DMS 273 (cell line): ENCODE measurements around the gene PM20D1.
A peak's percentile ranks its signal among the peaks of the same experiment; 100 is the strongest.
"Not testable (repeated sequence)": the region's sequence is repeated elsewhere in the genome, so short reads cannot be mapped to it uniquely, and the experiment has no call there.

Experiments used
- DNase-seq: peaks from one replicate; lab custom pipeline; 2025; ENCODE audit not compliant: unreplicated experiment; lab: John Stamatoyannopoulos, UW

The PM20D1 gene

GRCh38 chr1:205849619-205850355, at the start of gene PM20D1:
Gene PM20D1, minus strand, starts transcription at chr1:205850132. Its CDS starts 60 bp downstream, at chr1:205850072.
- DNase-seq: no peak

DNA sequence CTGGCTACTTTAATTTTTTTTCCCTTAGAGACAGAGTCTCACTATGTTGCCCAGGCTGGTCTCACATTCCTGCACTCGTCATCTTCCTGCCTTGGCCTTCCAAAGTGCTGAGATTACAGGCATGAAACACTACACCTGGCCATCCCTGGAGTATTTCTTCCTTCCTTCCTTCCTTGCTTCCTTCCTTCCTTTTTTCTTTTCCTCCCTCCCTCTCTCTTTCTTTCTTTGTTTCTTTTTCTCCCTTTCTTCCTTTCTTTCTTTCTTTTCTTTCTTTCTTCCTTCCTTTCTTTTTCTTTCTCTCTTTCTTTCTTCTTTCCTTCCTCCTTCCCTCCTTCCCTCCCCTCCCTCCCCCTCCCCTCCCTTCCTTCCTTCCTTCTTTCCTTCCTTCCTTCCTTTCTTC, 46.4 kb upstream of the PM20D1 start:
- DNase-seq: no peak

GRCh38 chr1:205894119-205894518, 44.2 kb upstream of the PM20D1 start:
- DNase-seq: not testable (repeated sequence)

DNA sequence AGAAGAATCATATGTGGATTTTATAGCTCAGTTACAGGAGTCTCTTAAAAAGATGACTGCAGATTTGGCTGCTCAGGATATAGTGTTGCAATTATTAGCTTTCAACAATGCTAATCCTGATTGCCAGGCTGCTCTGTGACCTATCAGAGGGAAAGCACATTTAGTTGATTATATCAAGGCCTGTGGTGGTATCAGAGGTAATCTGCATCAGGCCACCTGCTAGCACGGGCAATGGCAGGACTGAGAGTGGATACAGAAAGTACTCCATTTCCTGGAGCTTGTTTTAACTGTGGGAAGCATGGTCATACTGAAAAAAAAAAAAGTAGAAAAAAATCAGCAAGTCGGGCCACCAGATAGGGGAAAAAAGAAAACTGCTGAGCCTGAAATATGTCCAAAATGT, 42.2 kb upstream of the PM20D1 start:
- DNase-seq: not testable (repeated sequence)

GRCh38 chr1:205891481-205891880, 41.5 kb upstream of the PM20D1 start:
- not testable (repeated sequence) for DNase-seq

- DNase-seq: not testable (repeated sequence)
These were observed 40.7 kb upstream of the PM20D1 start for GRCh38 chr1:205890631-205891030.

GRCh38 chr1:205889706-205890105, 39.8 kb upstream of the PM20D1 start:
- not testable (repeated sequence) for DNase-seq

GRCh38 chr1:205889006-205889405, 39.1 kb upstream of the PM20D1 start:
- not testable (repeated sequence) for DNase-seq

DNA sequence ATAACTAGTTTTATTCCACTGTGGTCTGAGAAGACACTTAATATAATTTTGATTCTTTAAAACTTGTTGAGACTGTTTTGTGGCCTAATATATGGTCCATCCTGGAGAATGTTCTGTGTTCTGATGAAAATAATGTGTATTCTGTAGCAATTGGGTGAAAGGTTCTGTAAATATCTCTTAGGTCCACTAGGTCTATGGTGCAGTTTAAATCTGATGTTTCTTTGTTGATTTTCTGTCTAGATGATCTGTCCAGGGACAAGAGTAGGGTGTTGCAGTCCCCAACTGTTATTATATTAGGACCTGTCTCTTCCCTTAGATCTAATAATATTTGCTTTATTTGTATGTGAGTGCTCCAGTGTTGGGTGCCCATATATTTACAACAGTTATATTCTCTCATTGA, 33.9 kb upstream of the PM20D1 start:
- no peak for DNase-seq

GRCh38 chr1:205880923-205881322, 31.0 kb upstream of the PM20D1 start:
- DNase-seq: no peak

DNA sequence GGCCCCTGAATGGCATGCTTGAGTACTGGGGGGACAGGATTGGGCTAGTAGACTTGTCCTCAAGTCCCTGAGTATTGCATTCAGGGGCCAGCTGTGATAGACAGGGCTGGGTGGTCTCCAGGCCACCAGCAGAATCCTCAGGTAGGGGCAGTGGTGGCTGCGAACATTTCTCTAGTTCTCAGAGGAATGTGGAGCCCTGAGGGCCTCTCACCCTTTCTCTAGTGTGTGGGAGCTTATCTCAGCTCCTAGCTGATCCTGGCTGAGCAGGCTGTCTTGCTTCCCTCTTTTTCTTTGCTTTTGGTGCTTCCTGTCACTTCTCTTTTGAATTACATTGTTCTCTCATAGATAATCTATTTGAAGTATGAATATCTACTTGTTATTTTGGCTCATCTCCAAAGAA, 30.0 kb upstream of the PM20D1 start:
- no peak for DNase-seq

DNA sequence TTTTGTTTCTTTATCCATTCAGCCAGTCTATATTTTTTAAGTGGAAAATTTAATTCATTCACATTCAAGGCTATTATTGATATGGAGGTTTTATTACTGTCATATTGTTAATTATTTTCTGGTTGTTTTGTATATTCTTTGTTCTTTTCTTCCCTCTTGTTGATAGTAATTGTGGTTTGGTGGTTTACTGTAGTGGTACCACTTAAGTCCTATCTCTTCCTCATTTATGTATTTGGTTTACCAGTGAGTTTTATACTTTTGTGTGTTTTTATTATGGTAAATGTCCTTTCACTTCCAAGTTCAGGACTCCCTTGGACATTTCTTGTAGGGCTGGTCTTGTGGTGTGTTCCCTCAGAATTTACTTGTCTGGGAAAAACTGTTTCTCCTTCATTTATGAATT, 28.1 kb upstream of the PM20D1 start:
- DNase-seq: no peak

- DNase-seq: not testable (repeated sequence)
These were observed 23.2 kb upstream of the PM20D1 start for GRCh38 chr1:205873148-205873547.

GRCh38 chr1:205870236-205870635, 20.3 kb upstream of the PM20D1 start:
- DNase-seq: no peak

- DNase-seq: no peak
These were observed 11.6 kb upstream of the PM20D1 start for GRCh38 chr1:205861540-205861939.

GRCh38 chr1:205858141-205858961, 8.4 kb upstream of the PM20D1 start:
- no peak for DNase-seq

DNA sequence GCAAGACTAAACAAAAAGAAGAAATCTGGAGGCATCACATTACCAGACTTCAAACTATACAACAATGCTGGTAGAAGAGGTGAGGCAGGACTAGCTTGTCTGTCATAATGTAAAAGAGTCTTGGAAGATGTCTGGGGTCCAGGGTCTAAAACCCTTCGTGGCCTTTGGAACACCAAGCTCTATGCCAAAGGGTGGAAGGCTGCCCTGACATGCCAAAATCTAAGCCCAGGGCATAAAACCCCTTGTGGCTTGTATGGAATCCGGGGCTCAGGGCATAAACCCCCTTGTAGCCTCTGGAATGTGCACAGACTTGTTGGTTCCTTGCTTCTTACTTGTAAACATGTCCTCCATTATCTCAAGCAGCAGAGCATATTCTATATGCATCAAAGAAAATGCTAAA, 7.6 kb upstream of the PM20D1 start:
- DNase-seq: not testable (repeated sequence)

- no peak for DNase-seq
These were observed 6.5 kb upstream of the PM20D1 start for GRCh38 chr1:205856433-205856832.

DNA sequence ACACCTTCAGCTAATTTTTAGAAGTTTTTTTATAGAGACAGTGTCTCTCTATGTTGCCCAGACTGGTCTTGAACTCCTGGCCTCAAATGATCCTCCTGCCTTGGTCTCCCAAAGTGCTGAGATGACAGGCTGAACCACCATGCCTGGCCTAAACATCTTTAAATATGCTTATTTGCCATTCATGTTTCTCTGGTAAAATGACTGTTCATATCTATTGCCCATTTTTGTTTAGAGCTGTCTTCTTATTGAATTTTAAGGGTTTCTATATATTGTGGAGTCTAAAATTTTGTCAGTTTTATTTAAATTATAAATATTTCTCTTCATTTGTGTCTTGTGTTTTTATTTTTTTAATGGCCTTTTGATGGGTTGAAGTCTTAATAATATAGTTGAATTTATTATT, 3.0 kb upstream of the PM20D1 start:
- no peak for DNase-seq

DNA sequence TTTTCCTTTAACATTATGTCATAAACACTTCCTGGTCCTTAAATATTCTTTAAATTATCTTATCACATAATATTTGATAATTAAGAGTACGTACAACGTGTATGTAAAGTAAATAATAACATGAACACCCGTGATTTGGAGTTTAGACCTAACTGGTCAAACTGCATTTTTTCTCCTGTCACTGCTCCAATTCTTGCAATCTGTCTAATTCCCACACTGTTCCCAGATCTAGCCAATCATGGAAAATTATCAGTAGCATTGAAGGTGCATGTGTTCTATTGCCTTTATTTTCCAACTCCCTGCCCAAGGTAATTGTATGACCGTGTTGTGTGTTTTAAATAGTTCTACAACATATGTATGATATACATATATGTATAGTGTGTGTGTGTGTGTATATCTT, 2.1 kb upstream of the PM20D1 start:
- no peak for DNase-seq

- peak; percentile 25 for DNase-seq
These were observed 6.7 kb downstream of the PM20D1 start for GRCh38 chr1:205843036-205843859.
